HG02642 (cell line): ENCODE results near the gene DSTYK.

Source experiments
- ATAC-seq: cut with Tn5 transposase; IDR thresholded peaks from one replicate; pipeline ENCODE4 v1.9.1; 2021; ENCODE audit warnings: mild to moderate bottlenecking; ENCODE audit not compliant: unreplicated experiment, poor library complexity

Gene DSTYK

GRCh38 chr1:205142102-205142469 lies 69.4 kb downstream of the DSTYK start:
- ATAC-seq = no peak

- ATAC-seq = no peak
These were observed 70.0 kb downstream of the DSTYK start for GRCh38 chr1:205141236-205142101.

- ATAC-seq = no peak
These were observed 71.4 kb downstream of the DSTYK start for GRCh38 chr1:205140113-205140512.

- ATAC-seq = no peak
These were observed 73.6 kb downstream of the DSTYK start for GRCh38 chr1:205137901-205138300.

- no peak for ATAC-seq
These were observed 78.2 kb downstream of the DSTYK start for GRCh38 chr1:205133287-205133686.

GRCh38 chr1:205129447-205130029 lies 82.0 kb downstream of the DSTYK start:
- no peak for ATAC-seq

GRCh38 chr1:205128050-205128449 lies 83.5 kb downstream of the DSTYK start:
- ATAC-seq = no peak

GRCh38 chr1:205127646-205128045 lies 83.9 kb downstream of the DSTYK start:
- ATAC-seq = no peak

- no peak for ATAC-seq
These were observed 86.8 kb downstream of the DSTYK start for GRCh38 chr1:205124726-205125125.

GRCh38 chr1:205122489-205122882 lies 89.0 kb downstream of the DSTYK start:
- no peak for ATAC-seq

GRCh38 chr1:205121660-205122488 lies 89.6 kb downstream of the DSTYK start, which contains the start of gene RBBP5:
Gene RBBP5 (minus strand): TSS chr1:205121978. CDS start chr1:205121873, 105 bp downstream.
- ATAC-seq = peak; percentile 94

GRCh38 chr1:205118752-205119151 lies 92.8 kb downstream of the DSTYK start:
- no peak for ATAC-seq

GRCh38 chr1:205111354-205111753 lies 100.1 kb downstream of the DSTYK start:
- no peak for ATAC-seq

- no peak for ATAC-seq
These were observed 101.8 kb downstream of the DSTYK start for GRCh38 chr1:205109711-205110110.

- ATAC-seq = no peak
These were observed 102.2 kb downstream of the DSTYK start for GRCh38 chr1:205109269-205109668.

- no peak for ATAC-seq
These were observed 103.0 kb downstream of the DSTYK start for GRCh38 chr1:205108464-205108863.

- ATAC-seq = no peak
These were observed 104.2 kb downstream of the DSTYK start for GRCh38 chr1:205107327-205107726.

- ATAC-seq = no peak
These were observed 109.1 kb downstream of the DSTYK start for GRCh38 chr1:205102404-205102803.

GRCh38 chr1:205098242-205098641 lies 113.3 kb downstream of the DSTYK start:
- no peak for ATAC-seq

GRCh38 chr1:205095422-205095821 lies 116.1 kb downstream of the DSTYK start:
- ATAC-seq = no peak
